Mesendoderm (in vitro differentiated cells): ENCODE results near the gene UCHL1.
A peak's percentile ranks its signal among the peaks of the same experiment; 100 is the strongest.

ENCODE experiments used
- DNase-seq: peaks from one replicate; pipeline ENCODE4 v3.0.0; 2013
- H2AK5ac ChIP-seq: 2 replicates; pipeline ENCODE4 v1.6.1; 2013; ENCODE audit warnings: low read length, inconsistent platforms
- H2BK120ac ChIP-seq: 2 replicates; pipeline ENCODE4 v1.6.1; 2013; ENCODE audit warnings: low read depth, mild to moderate bottlenecking, low read length, moderate library complexity, mixed read lengths
- H2BK15ac ChIP-seq: replicated peaks from 2 replicates; pipeline ENCODE4 v1.6.1; 2013; ENCODE audit warnings: low read depth, mild to moderate bottlenecking, moderate library complexity
- H2BK5ac ChIP-seq: 2 replicates; pipeline ENCODE4 v1.6.1; 2013; ENCODE audit warnings: low read length, inconsistent platforms
- H3K18ac ChIP-seq: 2 replicates; pipeline ENCODE4 v1.6.1; 2013; ENCODE audit warnings: mild to moderate bottlenecking, low read length, mixed read lengths
- H3K23ac ChIP-seq: one replicate; pipeline ENCODE4 v1.6.1; 2013; ENCODE audit warnings: low read length
- H3K27ac ChIP-seq: 2 replicates; pipeline ENCODE4 v1.5.1; 2013; ENCODE audit warnings: low read depth, mild to moderate bottlenecking, inconsistent platforms, low read length, moderate library complexity
- H3K27me3 ChIP-seq: 2 replicates; pipeline ENCODE4 v1.6.1; 2013; ENCODE audit warnings: low read length, control low read depth, mild to moderate bottlenecking, inconsistent platforms; ENCODE audit not compliant: insufficient read depth, poor library complexity
- H3K36me3 ChIP-seq: 2 replicates; pipeline ENCODE4 v1.6.1; 2013; ENCODE audit warnings: low read length, inconsistent platforms; ENCODE audit not compliant: control insufficient read depth, insufficient read depth
- H3K4ac ChIP-seq: one replicate; pipeline ENCODE4 v1.6.1; 2013; ENCODE audit warnings: low read depth, mild to moderate bottlenecking, low read length, moderate library complexity
- H3K4me1 ChIP-seq: 2 replicates; pipeline ENCODE4 v1.6.1; 2013; ENCODE audit warnings: low read depth, low read length, inconsistent platforms; ENCODE audit not compliant: control insufficient read depth
- H3K4me2 ChIP-seq: 2 replicates; pipeline ENCODE4 v1.6.1; 2013; ENCODE audit warnings: low read length
- H3K4me3 ChIP-seq: 2 replicates; pipeline ENCODE4 v1.5.1; 2013; ENCODE audit warnings: mild to moderate bottlenecking, low read length
- H3K56ac ChIP-seq: one replicate; pipeline ENCODE4 v1.6.1; 2013; ENCODE audit warnings: low read length
- H3K79me1 ChIP-seq: 2 replicates; pipeline ENCODE4 v1.6.1; 2013; ENCODE audit warnings: low read length, inconsistent platforms
- H3K79me2 ChIP-seq: 2 replicates; pipeline ENCODE4 v1.6.1; 2013; ENCODE audit warnings: mild to moderate bottlenecking, low read length; ENCODE audit not compliant: control insufficient read depth, insufficient read depth
- H3K9ac ChIP-seq: 2 replicates; pipeline ENCODE4 v1.6.1; 2013; ENCODE audit warnings: low read length, inconsistent platforms
- H4K5ac ChIP-seq: one replicate; pipeline ENCODE4 v1.6.1; 2013; ENCODE audit warnings: low read length
- H4K8ac ChIP-seq: one replicate; pipeline ENCODE4 v1.6.1; 2013; ENCODE audit warnings: low read depth, mild to moderate bottlenecking, control low read depth, low read length, moderate library complexity
- WGBS: extraction: QIAGEN DNeasy Blood & Tissue Kit; methylation state at CpG from one replicate; pipeline ENCODE4 v1.1.7; 2013; ENCODE audit warnings: low lambda C conversion rate, missing lambda C conversion rate; ENCODE audit not compliant: insufficient coverage; ENCODE audit errors: extremely low coverage; 5-methylcytosine and 5-hydroxymethylcytosine counted together

Gene UCHL1

DNA sequence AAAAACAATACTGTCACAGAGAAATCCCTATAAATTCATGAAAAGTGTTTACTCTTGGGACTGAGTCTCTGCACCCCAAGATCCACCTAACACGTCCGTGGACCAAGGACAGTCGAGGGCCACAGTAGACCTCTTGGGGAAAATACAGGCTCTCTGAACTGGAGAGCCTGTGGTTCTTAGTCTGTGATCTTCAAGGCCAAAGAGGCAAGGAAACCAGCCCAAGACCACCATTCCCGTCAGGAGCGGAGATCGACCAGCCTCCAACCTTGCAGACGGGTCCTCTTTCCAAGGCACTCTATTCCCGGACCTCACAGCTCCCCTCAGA lies 40.8 kb upstream of the UCHL1 start:
- peak overlapping the region; percentile 43 for H2BK5ac ChIP-seq
- no peak for DNase-seq
- peak overlapping the region; percentile 93 for H3K56ac ChIP-seq
- peaks cover 5% of the 10 kb centered on the region for H3K4me1 ChIP-seq
- no peaks in the 10 kb centered on the region for H3K27me3 ChIP-seq
- H2AK5ac ChIP-seq = no peak overlapping the region
- no peaks in the 10 kb centered on the region for H3K36me3 ChIP-seq
- peak overlapping the region; percentile 70 for H3K18ac ChIP-seq
- no peak overlapping the region for H2BK120ac ChIP-seq
- H3K9ac ChIP-seq = peak overlapping the region; percentile 93
- H3K4me2 ChIP-seq = peak overlapping the region; percentile 72
- peak overlapping the region; percentile 94 for H4K8ac ChIP-seq
- H3K27ac ChIP-seq = peak overlapping the region; percentile 81
- H3K4ac ChIP-seq = peak overlapping the region; percentile 20
- H2BK15ac ChIP-seq = no peak overlapping the region
- peak overlapping the region; percentile 10 for H4K5ac ChIP-seq
- no peaks in the 10 kb centered on the region for H3K79me2 ChIP-seq
- peak overlapping the region; percentile 68 for H3K4me3 ChIP-seq
- H3K23ac ChIP-seq = no peak overlapping the region
- H3K79me1 ChIP-seq = no peaks in the 10 kb centered on the region
- no CpG with 5 or more reads among the region's 8 CpGs for WGBS

DNA sequence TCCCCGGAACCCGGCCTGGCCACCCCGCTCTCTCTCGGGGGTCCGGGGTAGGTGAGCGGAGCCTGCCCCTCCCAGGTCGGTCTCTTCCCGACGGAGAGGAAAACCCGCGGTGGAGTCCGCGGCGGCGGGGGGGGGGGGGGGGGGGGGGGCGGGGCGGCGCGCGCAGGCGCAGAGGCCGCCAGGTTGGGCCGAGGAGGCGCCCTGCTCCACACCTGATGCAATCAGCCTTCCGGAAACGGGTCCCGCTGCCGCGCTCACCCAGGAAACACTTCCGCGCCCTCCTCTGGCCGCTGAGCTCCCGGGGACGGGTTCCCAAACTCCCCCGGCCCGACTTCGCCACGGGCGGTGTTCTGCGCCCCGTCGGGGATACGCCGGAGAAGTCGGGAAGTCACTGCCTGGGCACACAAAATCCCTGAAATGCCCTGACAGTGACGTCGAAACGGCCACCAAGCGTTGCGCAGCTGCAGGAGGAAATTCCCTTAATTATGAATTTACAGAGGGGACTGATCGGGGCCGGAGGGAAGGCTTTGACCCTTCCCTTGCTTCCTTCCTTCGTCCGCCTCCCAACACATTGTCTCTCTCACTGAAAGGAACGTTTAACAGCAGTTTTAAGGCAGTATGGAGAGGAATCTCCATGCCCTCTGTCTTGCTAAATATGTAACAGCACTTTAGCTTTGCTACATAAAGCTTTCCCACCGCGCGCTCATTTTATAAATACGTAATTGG lies 40.3 kb upstream of the UCHL1 start:
- H3K4me2 ChIP-seq = peak overlapping the region; percentile 86
- no CpG with 5 or more reads among the region's 59 CpGs for WGBS
- H3K4me1 ChIP-seq = peaks cover 5% of the 10 kb centered on the region
- peak overlapping the region; percentile 94 for H3K9ac ChIP-seq
- H3K36me3 ChIP-seq = no peaks in the 10 kb centered on the region
- peak overlapping the region; percentile 74 for H4K5ac ChIP-seq
- H2AK5ac ChIP-seq = no peak overlapping the region
- peak overlapping the region; percentile 68 for H3K4me3 ChIP-seq
- peak overlapping the region; percentile 81 for H3K27ac ChIP-seq
- H3K18ac ChIP-seq = peak overlapping the region; percentile 98
- no peak overlapping the region for H2BK15ac ChIP-seq
- H4K8ac ChIP-seq = peak overlapping the region; percentile 94
- no peak overlapping the region for H3K23ac ChIP-seq
- peak overlapping the region; percentile 37 for H3K4ac ChIP-seq
- peak overlapping the region; percentile 43 for H2BK5ac ChIP-seq
- H2BK120ac ChIP-seq = no peak overlapping the region
- H3K79me2 ChIP-seq = no peaks in the 10 kb centered on the region
- peak; percentile 91 for DNase-seq
- H3K79me1 ChIP-seq = no peaks in the 10 kb centered on the region
- H3K56ac ChIP-seq = peak overlapping the region; percentile 93
- no peaks in the 10 kb centered on the region for H3K27me3 ChIP-seq

DNA sequence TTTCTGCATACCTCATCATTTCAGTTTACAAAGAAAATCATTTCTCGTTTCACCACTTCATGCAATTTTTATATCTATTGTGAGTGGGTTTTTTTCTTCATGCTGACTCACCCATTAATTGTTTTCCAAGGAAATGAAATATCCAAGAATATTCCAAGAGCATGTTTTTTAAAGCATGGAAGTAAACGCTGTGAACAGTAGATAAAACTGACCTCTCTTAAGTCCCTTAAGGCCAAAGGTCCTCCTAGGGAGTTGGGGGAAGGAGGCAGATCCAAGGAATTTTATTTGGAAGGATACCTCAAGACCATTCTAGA lies 39.8 kb upstream of the UCHL1 start:
- H3K56ac ChIP-seq = peak overlapping the region; percentile 78
- peak overlapping the region; percentile 98 for H3K18ac ChIP-seq
- H3K4me3 ChIP-seq = no peak overlapping the region
- H3K4me1 ChIP-seq = peaks cover 5% of the 10 kb centered on the region
- H3K4me2 ChIP-seq = peak overlapping the region; percentile 86
- H2AK5ac ChIP-seq = no peak overlapping the region
- no peak overlapping the region for H2BK15ac ChIP-seq
- H3K27ac ChIP-seq = no peak overlapping the region
- H3K4ac ChIP-seq = no peak overlapping the region
- H3K27me3 ChIP-seq = no peaks in the 10 kb centered on the region
- H3K23ac ChIP-seq = no peak overlapping the region
- no peak overlapping the region for H2BK120ac ChIP-seq
- no peak overlapping the region for H2BK5ac ChIP-seq
- H4K8ac ChIP-seq = no peak overlapping the region
- DNase-seq = no peak
- H4K5ac ChIP-seq = no peak overlapping the region
- WGBS = no CpG with 5 or more reads among the region's 2 CpGs
- no peaks in the 10 kb centered on the region for H3K79me2 ChIP-seq
- H3K79me1 ChIP-seq = no peaks in the 10 kb centered on the region
- peak overlapping the region; percentile 94 for H3K9ac ChIP-seq
- no peaks in the 10 kb centered on the region for H3K36me3 ChIP-seq

DNA sequence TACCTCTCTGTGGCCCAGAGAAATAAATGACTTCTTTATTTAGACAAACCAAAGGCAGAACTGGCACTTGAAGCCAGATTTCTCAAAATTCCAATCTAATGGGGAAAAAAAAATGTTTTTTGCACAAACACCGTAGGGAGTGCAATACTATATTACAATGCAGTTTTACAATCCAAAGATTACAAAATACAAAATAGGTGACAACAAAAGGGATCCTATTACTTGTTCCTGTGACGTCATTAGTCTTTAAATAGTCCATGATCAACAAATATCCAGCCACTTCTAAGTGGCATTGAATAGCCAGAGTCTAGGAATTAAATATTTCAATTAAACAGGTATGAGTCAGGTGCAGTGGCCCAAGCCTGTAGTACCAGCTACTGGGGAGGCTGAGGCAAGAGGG lies 39.4 kb upstream of the UCHL1 start:
- no peak for DNase-seq
- Histone ChIP-seq H3K18ac (no peak overlapping the region), H3K4ac (no peak overlapping the region), H3K79me2 (no peaks in the 10 kb centered on the region), H3K79me1 (no peaks in the 10 kb centered on the region), H2BK120ac (no peak overlapping the region), H3K27me3 (no peaks in the 10 kb centered on the region), H3K56ac (peak overlapping the region; percentile 63), H2AK5ac (no peak overlapping the region), H3K9ac (no peak overlapping the region), H2BK5ac (no peak overlapping the region), H3K36me3 (no peaks in the 10 kb centered on the region), H4K5ac (no peak overlapping the region), H3K4me2 (no peak overlapping the region), H3K23ac (no peak overlapping the region), H3K4me3 (no peak overlapping the region), H3K27ac (no peak overlapping the region), H2BK15ac (peak overlapping the region; percentile 37), H4K8ac (no peak overlapping the region), H3K4me1 (peaks cover 5% of the 10 kb centered on the region)
- WGBS = no CpG with 5 or more reads among the region's 2 CpGs

DNA sequence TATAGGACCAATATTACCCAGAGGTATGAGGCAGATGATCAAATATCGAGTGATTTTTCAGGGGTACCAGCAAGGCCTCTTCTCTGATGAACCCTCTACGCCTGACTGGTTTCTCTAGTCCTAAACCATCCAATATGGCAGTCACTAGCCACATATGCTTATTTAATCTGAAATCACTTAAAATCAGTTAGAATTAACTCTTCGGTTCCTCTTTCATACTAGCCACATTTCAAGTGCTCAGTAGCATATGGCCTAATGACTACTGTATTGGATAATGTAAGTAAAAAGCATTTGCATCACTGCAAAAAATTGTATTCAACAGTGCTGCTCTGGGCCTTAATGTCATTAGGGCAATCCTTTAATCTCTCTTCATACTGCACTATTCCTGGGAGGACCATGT lies 38.0 kb upstream of the UCHL1 start:
- no peak for DNase-seq
- Histone ChIP-seq H3K4me1 (peaks cover 5% of the 10 kb centered on the region), H2AK5ac (no peak overlapping the region), H3K4me2 (no peak overlapping the region), H3K27me3 (no peaks in the 10 kb centered on the region), H2BK120ac (no peak overlapping the region), H3K23ac (no peak overlapping the region), H2BK5ac (no peak overlapping the region), H3K56ac (no peak overlapping the region), H3K79me1 (no peaks in the 10 kb centered on the region), H4K8ac (no peak overlapping the region), H3K4me3 (no peak overlapping the region), H3K79me2 (no peaks in the 10 kb centered on the region), H3K9ac (no peak overlapping the region), H2BK15ac (no peak overlapping the region), H4K5ac (no peak overlapping the region), H3K27ac (no peak overlapping the region), H3K36me3 (no peaks in the 10 kb centered on the region), H3K4ac (no peak overlapping the region), H3K18ac (no peak overlapping the region)
- WGBS = no CpG with 5 or more reads among the region's 3 CpGs

DNA sequence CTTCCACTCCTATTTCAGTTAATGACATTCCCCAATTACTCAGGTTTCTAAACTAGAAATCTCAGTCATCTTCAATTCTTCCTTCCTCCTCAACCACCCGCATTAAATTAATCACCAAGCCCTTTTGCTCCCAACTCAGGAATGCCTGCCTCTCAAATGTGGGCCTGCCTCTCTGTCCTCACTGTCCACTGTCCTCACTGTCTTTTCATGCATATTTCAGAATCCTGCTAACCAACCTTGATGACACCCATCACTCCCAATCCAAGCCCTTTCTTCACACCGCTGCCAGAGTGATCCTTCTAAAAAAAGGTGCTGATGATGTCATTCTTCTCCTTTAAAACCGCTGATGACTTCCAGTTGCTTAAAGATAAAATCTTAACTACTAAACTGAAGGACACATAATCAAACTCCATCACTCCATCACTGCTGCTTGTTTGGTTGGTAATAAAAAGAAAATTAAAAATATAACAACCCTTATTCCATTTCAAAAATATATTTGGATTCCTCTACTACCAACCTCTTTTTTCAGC lies 37.2 kb upstream of the UCHL1 start:
- Histone ChIP-seq H3K4me3 (no peak overlapping the region), H3K27ac (no peak overlapping the region), H4K8ac (no peak overlapping the region), H3K4ac (no peak overlapping the region), H2BK5ac (no peak overlapping the region), H3K4me1 (peaks cover 5% of the 10 kb centered on the region), H3K79me1 (no peaks in the 10 kb centered on the region), H2AK5ac (no peak overlapping the region), H3K18ac (no peak overlapping the region), H3K79me2 (no peaks in the 10 kb centered on the region), H4K5ac (no peak overlapping the region), H3K9ac (no peak overlapping the region), H3K27me3 (no peaks in the 10 kb centered on the region), H3K23ac (no peak overlapping the region), H2BK15ac (no peak overlapping the region), H2BK120ac (no peak overlapping the region), H3K4me2 (no peak overlapping the region), H3K36me3 (no peaks in the 10 kb centered on the region), H3K56ac (no peak overlapping the region)
- WGBS = no CpG with 5 or more reads among the region's 3 CpGs
- no peak for DNase-seq
